ENCODE measurements around the gene LRMDA.

Gene LRMDA

DNA sequence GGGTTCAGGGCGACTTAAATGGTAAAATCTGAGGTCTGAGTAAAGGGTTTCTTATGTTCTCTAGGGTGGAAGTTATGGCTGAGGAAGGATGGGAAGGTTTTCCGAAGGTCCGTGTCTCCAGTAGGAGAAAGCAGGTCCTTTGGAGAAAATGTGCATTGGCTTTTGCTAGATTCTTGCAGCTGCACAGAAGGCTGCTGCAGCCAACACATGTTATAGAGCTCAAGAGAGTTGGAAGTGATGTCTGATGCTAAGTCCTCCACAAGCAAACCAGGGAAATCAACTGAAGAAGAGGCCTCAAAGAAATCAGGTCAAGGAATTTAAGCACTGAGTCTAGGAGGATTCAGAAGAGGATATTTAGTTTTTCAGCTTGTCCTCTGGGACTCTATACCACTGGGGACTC, 404.6 kb downstream of the LRMDA start:
- DNase-seq (ENCODE audit: low read depth) = no peak

DNA sequence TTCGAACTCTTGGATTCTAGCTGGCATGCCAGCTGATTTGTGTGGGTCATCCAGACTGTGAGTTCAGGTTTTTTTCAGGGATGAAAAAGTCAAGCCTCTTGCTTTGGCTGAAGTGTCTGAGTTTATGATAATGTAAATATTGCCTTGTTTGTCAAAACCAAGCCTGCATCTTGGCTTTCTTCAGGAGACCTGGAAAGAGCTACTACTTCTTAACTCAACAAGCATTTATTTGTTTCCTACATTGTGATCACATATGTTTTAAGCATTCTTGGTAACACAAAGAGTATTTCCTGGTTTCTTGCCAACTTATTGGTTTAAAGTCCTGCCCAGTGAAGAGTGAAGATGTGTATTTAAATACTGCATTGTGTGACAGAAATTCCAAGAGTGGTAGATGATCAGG, 407.1 kb downstream of the LRMDA start:
- no peak for DNase-seq (ENCODE audit: low read depth)

DNA sequence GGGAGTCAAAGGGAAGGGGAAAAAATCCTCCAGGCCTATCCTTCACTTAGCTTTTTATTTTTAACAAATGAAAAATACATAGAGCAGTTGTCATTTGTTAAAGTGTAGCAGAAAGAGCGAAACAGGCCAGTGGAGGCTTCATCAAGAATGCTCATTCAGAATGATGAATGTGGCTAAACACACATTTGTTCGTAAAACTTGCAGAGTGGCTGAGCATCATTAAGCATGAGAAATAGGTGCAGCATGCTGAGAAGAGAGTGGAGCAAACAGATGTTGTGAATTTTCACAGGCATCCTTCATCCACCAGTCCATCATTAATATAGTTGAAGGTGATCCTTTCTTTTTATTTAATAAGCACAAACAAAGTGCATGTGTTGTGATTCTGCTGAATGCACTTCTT, 407.6 kb downstream of the LRMDA start:
- no peak for DNase-seq (ENCODE audit: low read depth)

DNA sequence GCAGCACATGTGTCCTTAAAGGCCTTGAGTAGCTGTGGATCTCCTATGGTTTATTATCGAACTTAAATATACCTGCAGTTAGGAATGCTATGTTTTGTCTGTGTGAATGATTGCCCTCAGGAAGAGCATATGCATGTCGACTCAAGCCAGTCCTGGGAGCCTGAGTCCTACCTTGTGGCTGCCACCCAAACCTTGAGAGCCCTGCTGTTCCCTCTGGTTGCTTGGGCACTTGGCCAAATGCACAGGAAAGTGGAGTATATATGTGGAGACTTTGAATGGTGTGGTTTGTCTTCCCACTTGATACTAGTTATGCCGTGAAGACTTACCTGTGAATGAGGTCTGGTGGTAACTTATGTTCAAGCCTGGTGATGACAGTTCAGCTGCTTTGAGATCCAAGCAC, 409.8 kb downstream of the LRMDA start:
- DNase-seq (ENCODE audit: low read depth) = no peak

DNA sequence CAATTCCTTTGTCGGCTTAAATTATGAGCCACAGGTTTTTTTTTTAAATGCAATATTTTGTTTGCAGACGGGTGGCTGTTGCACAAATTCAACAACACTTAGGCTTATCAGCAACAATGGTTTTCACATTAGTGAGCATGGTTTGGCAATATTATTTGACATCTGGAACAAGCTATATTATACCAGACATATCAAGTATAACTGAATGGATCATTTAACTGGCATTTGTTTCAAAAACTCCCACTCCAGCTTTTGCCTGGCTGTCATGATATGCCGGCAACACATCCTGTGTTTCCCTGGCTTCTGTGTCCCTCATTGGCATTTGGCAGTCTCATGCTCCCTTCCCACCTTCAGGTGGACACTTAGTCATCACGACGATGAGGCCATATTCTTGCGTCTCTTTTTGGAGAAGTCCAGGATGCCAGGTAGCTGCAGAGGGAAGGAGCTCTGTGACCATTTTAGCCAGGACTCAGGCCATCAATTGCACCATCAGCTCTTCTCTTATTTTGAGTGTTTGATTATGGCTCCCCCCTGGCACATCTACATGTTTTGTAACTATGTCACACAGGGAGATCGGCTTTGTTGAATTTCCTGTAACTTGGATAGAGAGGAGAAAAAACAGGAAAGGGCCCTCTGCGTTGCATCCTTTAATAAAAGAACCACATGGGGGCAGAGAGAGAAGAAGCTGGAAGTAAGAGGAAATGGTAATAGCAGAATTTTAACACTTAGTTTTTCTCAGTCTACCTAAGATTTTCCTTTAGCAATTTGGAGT, 413.9 kb downstream of the LRMDA start:
- DNase-seq (ENCODE audit: low read depth) = no peak

DNA sequence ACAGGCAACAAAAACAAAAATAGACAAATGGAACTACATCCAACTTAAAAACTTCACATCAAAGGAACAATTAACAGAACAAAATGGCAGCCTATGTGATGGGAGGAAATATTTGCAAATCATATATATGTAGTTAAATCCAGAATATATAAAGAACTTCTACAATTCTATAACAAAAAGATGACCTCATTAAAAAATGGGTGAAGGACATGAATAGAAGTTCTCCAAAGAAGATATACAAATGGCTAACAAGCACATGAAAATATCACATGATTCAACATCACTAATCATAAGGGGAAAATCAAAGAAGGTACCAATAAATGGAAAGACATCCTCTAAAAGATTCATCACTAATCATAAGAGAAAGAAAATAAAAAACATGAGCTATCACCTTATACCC, 416.1 kb downstream of the LRMDA start:
- no peak for DNase-seq (ENCODE audit: low read depth)

DNA sequence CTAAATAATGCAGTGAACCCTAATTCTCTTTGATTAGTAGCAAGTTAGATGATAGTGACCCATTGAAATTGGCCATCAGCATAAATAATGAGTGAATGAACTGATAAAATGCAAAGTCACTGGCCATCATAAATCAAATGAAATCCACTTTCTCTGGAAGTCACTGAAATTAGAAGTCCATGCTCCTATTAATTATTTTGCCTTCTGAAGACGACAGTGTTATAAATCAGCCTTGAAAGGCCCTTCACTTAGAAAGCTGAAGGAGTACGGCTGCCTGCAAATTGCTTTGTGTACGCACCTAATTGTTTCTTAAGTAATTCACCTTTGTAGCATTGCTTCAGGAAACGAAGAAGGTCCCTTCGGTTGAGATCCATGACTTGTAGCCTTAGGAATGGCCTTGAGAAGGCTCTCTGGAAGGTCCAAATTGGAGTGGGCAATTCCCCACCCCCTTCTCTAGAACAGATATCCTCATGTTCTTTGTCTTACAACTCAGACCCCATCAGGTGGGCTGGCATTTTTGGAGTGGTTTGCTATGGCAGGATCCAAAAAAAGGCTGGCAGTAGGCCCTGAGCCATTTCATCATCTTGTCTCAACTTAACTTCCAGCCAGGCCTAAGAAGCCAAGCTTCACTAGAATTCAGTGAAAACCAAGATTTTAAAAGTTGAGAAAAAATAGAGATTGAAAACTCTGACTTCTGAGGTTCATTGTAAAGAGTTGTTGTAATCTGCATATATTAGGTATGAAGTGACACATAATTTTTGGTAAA, 420.3 kb downstream of the LRMDA start:
- DNase-seq (ENCODE audit: low read depth) = no peak

DNA sequence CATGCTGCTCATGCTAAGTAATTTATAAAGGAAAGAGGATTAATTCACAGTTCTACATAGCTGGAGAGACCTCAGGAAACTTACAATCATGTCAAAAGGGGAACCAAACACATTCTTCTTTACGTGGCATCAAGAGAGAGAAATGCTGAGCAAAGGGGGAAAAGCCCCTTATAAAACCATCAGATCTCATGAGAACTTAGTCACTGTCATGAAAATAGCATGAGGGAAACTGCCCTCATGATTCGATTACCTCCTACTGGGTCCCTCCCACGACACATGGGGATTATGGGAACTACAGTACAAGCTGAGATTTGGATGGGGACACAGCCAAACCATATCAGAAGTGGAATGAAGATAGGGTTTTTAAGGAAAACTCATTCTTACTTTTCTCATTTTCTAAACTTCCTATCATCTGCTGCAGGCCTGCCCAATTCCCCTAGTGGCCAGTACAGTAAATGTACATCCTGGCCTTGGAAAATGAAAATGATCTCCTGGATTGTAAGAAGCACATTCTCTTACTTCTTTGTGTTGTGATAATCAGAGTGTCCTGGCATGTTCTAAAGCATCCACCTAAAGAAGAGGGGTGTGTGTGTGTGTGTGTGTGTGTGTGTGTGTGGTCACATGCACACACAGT, 421.5 kb downstream of the LRMDA start:
- no peak for DNase-seq (ENCODE audit: low read depth)

DNA sequence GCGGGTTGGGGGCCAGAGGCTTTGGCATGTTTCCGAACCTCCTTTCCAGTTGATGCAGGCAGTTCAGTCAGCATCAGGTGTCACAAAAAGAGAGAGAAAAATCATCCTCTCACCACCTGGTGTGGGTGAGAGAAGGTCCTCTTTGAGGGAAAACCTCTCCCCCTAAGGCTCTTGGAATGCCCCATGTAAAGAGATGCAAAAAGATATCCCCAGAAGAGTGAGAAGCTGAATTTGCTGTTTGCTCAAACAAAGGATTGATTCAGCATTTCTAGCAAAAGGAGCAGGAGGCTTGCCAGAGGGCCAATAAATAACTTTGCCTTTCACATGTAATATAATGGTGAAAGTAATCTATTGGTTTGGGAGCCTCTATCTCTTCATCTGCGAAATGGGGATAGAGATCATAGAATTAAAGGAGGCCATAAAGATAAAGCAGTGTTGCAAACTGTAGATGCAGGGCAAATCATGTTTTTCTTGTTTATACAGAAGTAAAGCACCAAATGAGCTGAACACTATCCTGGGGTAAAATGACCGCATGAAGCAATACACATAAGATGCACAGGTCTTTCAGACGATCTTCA, 425.9 kb downstream of the LRMDA start:
- DNase-seq (ENCODE audit: low read depth) = no peak

DNA sequence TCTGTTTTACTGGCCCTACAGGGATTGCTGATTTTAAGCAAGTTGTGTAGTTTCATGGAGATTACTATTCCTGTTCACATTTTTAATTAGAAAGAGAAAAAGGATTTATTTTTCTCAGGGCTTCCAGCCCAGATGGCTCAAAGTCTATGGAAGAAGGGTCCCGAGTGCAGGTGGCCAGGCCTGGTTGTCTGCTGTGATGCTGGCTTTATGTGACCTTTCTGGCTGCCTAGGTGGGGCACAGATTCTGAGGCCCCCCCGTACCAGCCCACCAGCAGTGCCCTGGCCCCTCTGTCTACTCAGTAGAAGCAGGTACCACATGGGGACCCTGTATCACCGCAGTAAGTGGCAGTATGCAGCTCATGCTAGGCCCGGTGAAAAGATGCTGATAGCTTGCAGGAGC, 426.5 kb downstream of the LRMDA start:
- no peak for DNase-seq (ENCODE audit: low read depth)

DNA sequence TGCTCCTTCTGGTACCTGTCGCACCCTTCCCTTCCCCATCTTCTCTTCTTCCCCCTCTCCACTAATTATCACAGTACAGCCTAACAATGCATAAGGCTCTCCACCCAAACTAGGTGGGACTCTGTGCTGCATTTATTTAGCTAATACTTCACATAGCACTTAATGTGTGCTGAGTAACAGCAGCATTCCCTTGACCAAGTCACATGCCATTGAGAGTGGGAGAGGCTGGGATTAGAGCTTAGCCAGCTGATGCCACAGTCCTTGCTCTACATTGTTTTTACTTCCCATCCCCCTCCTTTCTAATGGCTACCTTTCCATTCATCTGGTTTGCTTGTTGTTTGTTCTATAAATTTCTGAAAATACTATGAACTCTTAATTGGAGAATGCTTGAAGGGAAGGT, 426.9 kb downstream of the LRMDA start:
- DNase-seq (ENCODE audit: low read depth) = no peak

DNA sequence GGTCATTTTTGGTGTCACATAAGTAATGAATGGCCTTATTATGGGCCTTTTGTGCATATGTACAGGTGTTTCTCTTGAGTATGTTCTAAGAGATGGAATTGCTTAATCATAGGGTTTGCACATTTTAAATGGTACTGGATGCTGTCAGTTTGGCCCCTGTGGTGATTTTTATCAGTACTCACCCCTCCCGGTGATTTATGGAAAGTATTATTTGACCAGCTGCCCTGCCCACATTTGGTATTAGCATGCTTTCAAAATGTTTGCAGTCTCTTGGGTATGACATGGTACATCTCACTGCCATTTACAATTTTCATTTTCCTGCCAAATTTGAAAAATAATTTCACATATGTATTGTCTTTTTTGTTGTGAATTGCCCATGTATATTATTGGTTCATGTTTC, 427.7 kb downstream of the LRMDA start:
- no peak for DNase-seq (ENCODE audit: low read depth)

DNA sequence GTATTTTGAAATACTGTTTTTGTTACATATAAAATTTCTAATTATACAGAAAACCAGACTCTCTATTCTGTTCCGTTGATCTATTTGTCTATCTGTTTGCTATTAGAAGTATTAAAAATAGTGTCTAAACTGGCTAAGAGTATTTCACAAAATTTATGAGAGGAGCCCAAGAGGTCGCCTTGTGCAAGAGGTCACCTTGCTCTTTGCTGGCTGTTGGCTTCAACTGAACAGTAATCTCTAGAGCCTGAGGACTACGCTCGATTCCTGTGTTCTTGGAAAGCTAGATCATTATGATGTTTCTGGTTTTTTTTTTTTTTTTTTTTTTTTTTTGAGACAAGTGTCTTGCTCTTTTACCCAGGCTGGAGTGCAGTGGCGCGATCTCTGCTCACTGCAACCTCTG, 428.6 kb downstream of the LRMDA start:
- no peak for DNase-seq (ENCODE audit: low read depth)

DNA sequence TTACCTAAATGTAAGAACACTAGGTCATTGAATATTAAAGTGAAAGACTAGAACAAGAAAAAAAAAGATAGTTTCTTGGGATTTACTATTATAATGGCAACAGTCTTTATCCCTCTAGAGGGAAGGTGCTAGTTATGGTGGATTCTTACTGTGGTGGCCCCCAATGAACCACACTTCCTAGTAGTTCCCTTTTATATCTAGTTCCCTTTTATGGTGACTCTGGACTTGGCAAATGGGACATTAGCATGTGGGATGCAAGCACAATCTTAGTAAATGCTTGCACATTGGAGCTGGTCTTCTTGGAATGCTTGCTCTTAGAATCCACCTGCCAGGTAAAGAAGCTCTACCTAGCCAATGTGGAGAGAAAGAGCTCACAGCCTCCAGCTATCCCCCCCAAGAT, 430.2 kb downstream of the LRMDA start:
- DNase-seq (ENCODE audit: low read depth) = no peak

DNA sequence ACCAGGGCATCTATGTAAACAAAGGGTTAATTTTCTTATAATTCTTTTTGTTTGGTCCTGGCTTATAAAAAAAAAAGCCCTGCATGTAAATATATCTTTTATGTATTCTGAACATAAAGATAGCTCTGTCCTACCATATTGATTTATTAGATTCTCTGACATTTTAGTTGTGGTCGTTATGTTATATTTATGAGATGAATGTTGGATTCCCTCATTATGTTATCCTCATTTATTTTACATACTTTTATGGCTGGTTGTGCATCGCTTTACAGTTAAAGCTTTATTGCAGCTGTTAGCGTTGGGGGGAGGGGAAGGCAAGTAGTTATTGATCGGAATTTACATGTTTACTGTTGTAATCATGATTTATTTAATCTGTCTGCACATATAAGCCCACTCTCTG, 431.5 kb downstream of the LRMDA start:
- no peak for DNase-seq (ENCODE audit: low read depth)

DNA sequence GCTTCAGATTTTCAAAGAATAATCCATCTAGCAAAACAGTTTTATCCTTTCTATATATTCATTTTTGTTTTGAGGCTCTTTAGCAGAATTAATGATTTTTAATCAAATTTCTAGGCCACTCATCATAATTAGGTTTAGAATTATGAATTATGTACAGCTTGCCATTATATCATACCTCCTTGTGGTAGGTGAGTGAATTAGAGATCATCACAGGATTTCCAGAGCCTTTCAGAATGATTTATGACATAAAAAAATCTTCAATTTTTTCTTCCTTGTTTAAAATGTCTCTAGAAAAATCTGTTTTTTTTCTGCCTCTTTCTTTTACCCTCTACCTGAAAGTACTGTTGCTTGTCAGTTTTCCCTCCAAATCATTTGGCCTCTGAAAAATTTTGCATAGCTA, 433.3 kb downstream of the LRMDA start:
- no peak for DNase-seq (ENCODE audit: low read depth)

DNA sequence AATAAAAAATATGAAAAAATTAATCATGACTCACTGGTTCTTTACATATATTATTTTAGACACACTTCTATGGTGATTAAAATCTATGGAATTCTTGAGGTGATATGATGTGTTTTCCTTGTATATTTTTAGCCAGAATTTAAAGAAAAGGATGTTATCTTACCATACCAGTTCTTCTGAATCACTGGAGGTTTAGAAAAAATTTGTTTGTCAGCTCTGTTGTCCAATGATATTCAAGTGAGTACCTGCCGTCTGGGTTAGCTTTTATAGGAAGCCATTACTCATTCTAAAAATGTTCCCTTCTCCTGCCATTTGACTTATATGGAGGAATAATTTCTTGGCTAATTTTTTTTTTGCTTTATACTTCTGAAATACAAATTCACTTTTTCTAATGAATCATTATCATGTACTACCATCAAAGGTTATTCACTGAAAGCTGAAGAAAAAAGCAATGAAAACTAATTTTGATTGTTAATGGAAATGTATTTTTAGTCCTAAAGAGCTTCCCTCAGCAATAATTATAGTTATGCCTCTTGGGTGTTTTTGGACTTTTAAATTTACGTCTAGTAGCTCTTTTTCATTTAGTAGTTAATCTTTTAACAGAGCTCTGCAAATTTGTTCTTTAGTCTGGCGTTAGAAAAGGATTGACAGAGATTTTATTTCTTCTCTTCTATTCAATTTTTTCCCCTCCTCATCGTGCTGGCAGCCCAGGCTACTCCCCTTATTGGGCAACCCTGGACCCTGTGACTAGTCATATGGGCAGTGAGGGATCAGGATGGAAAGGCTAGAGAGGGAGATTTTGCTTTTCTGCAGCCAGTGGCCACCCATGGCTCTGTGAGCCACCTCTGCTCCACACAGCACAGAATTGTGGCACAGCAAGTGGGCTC, 434.2 kb downstream of the LRMDA start:
- DNase-seq (ENCODE audit: low read depth) = no peak

DNA sequence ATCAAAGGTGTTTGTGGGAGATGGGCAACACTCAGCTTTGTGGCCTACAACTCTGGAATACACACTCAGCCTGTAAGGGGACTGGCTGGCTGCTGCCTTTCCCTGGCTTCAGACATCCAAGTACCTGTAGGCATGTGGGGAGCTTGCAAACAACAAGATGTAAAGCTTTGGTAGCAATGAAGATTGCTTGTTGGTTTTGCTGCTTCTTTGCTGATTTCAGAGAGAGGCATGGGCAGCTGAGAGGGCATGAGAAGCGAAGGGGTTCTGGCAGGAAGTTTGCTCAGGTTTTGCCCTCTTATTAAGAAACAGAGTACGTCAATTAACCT, 434.8 kb downstream of the LRMDA start:
- DNase-seq (ENCODE audit: low read depth) = no peak

DNA sequence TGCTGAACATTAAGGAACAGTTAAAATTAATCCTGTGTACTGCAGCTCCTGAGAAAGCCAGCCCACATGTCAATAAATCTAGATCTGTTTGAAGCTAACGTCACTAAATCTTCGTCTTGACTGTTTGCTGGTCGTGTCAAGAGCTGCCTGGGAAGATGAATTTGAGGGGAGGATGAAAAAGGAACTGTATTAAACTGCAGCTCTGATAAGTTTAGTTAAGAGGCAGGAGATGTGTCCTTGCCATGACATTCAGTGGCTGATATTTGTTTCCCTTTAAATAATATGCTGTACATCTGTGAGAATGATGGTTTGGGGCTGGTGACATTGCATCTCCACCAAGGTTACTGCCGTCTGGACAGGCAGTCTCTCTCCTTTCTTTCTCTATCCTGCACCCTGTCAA, 435.3 kb downstream of the LRMDA start:
- no peak for DNase-seq (ENCODE audit: low read depth)

DNA sequence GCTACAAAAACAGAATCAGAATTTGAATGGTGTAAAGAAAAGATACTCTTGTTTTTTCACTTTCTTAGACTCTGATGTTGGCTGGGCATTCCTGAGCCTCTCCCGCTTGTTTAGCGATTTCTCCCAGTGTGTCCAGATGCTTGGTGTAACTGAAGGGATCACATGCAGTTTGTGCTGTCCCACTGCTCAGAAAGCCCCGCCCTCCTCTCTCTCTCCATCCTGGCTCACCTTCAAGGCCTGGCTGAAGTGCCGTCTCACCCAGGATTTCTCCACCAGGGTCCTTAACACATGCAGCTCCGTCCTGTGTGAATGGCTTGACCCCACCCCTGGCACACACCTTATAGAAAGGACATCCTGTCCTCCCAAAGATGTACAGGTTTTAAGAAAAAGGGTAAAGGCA, 437.1 kb downstream of the LRMDA start:
- DNase-seq (ENCODE audit: low read depth) = no peak

DNA sequence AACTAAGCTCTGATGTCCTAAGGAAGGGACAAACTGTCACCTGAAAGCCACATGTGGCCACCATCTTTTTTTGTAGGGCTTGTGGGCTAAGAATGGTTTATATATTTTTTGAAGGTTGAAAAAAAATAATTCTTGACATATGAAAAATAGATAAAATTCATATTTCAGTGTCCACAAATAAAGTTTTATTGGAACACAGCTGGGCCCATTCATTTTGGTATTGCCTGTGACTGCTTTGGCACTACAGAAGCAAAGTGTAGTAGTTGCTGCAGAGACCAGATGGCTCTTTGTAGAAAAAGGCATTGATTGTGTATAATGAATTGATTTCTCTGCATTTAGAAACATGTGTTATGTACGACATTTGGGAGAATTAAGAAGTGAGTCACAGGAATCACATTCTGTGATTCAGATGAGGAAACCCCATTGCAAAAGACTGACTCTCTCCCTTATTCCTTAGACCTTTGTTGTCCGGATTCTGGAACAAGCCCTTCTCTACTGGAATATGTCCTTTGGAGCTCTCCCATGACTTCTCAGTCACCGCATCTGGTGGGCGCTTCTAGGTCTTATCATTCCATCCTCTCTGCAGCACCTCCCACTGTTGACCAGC, 438.7 kb downstream of the LRMDA start:
- no peak for DNase-seq (ENCODE audit: low read depth)

DNA sequence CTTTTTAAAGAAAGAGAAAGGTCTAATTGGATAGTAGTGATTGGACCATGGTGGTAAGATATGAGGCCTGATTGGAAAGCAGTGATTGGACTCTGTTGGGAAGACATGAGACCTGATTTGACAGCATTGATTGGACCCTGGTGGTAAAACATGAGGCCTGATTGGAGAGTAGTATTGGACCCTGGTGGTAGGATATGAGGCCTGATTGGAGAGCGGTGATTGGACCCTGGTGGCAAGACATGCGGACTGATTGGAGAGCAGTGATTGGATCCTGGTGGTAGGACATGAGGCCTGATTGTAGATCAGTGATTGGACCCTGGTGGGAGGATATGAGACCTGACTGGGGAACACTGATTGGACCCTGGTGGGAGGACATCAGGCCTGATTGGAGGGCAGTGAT, 444.3 kb downstream of the LRMDA start:
- no peak for DNase-seq (ENCODE audit: low read depth)
